ENCODE results near the gene PGAM5.
"Not testable (repeated sequence)": the region's sequence is repeated elsewhere in the genome, so short reads cannot be mapped to it uniquely, and the experiment has no call there.

Gene PGAM5

GRCh38 chr12:132689227-132689626 is 21.4 kb upstream of the PGAM5 start:
- no peak for DNase-seq

DNA sequence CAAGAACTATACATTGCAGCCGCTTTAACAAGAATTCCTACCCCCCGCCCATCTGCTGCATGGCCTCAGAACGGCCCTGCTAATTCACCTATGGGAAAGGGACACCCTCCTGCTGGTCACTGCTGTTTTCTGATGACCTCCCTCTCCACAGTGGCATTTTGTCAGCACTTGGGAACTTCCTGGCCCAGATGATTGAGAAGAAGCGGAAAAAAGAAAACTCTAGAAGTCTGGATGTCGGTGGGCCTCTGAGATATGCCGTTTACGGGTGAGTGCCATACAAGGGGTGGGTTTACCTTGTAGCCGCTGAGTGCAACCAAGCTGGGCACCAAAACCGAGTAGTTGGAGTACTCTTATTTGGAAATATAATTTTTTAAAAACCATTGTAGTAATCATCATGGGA is 20.5 kb upstream of the PGAM5 start:
- DNase-seq = no peak

- DNase-seq = not testable (repeated sequence)
Measured at GRCh38 chr12:132692030-132692429, 18.6 kb upstream of the PGAM5 start.

- DNase-seq = not testable (repeated sequence)
Measured at GRCh38 chr12:132694888-132695287, 15.8 kb upstream of the PGAM5 start.

GRCh38 chr12:132695431-132695830 is 15.2 kb upstream of the PGAM5 start:
- no peak for DNase-seq

DNA sequence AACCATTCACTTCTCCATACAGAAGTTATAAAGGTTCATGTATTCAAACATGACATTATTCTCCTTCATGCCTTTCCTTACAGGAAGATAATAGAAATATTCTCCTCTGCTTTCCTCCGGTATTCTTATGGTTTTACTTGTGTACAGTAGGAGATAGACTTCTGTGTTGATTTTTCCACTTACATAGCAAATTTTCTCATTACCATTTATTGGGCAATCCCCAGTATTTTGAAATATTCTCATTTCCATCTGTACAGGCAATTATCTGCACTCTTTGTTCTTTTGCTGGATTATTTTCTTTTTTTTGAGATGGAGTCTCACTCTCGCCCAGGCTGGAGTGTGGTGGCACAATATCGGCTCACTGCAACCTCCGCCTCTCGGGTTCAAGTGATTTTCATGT is 12.3 kb upstream of the PGAM5 start:
- DNase-seq = no peak

DNA sequence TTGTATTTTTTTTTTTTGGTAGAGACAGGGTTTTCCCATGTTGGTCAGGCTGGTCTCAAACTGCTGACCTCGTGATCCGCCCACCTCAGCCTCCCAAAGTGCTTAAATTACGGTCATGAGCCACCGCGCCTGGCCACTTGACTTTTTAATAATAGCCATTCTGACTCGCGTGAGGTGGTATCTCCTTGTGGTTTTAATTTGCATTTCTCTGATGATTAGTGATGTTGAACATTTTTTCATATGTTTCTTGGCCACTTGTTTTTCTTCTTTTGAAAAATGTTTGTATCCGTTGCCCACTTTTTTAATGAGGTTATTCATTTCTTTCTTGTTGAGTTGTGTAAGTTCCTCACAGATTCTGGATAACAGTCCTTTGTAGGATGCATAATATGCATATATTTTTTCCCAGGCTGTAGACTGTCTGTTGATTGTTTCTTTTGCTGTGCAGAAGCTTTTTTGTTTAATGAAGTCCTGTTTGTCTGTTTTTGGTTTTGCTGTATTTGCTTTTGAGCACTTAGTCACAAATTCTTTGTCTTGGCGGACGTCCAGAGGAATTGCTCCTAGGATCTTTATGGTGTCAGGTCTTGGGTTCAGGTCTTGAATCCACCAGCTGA is 10.3 kb upstream of the PGAM5 start:
- DNase-seq = no peak

DNA sequence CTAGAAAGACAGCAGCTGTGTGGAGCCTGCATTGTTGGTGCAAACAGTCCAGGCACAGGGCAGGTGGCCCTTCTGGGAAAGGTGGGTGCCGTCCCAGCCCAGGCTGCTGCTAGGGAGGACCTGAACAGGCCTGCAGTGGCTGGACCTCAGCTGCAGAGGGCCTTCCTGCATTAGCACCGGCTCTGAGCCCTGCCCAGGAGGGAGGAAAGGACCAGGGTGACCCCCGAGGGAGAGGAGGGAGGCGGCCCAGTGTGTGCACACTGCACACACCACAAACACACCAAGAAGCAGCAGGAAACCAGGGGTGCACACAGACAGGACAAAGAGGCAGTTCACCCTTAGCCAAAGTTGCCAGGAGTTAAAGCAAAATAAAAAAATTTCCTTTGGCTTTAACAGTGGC is 8.0 kb upstream of the PGAM5 start:
- no peak for DNase-seq

DNA sequence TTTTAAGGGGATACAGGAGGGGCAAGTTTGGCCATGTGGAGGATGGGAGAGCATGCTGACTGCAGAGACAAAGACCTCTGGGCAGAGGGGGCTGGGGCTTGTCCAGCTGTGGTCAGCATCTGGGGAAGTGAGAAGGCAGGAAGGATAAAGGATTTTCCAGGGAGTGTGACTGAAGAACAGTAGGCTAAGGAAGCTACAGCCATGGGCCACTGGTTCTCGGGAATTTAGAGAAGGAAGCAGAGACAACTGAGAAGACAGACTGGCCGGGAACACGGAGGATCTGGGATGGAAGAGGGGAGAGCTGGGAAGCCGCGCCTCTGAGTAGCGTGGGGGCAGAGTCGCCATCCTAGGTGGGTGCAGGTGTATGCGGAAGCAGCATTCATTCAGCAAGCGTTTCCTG is 7.0 kb upstream of the PGAM5 start:
- DNase-seq = no peak

DNA sequence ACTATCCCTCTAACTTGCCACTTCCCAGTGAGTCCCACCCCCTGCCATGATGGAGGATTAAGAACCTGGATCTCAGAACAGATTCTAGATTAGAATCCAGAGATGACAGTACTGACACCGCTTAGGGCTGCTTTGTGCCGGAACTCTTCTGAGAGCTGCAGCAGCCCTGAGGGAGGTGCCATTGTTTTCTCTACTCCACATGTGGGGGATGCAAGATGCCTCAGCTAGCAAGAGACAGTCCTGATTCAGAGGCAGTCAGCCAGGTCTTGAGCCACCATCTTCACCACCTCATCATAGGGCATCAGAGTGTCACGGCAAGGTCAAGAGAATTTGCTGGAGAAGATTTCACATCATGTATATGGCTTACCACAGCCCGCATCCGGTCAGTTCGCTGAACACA is 3.4 kb upstream of the PGAM5 start:
- no peak for DNase-seq

DNA sequence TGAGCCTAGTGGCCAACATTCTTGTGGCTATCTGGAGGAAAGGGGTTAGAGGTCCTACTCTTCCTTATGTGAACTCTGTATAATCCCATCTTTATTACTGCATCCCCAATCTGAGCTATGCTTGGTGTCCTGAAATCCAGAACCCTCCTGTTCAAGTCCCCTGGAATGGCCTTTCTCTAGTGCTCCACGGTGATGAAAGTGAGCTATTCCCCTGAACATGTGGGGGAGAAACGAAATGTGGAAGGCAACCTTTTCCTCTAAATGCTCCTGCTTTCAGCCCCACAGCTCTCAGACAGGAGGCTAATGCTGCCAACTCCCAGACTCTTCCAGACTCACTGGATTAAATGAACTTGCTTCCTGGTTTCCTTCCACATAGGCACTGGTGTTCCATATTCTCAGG is 2.5 kb upstream of the PGAM5 start:
- no peak for DNase-seq

DNA sequence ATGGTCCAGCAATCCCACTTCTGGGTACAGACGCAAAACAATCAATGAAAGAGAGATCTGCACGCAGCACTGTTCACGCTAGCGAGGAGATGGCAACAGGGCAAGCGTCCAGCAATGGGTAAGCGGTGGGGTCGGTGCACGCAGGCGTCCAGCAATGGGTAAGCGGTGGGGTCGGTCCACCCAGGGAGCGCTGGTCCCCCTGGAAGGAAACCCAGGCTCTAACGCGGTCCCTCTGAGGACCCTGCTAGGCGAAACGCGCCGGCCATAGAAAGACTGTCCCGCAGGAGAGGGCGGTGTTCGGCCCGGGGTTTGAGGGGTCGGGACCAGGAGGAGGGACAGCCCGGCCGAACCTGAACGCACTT is 618 bp upstream of the PGAM5 start:
- DNase-seq = no peak

DNA sequence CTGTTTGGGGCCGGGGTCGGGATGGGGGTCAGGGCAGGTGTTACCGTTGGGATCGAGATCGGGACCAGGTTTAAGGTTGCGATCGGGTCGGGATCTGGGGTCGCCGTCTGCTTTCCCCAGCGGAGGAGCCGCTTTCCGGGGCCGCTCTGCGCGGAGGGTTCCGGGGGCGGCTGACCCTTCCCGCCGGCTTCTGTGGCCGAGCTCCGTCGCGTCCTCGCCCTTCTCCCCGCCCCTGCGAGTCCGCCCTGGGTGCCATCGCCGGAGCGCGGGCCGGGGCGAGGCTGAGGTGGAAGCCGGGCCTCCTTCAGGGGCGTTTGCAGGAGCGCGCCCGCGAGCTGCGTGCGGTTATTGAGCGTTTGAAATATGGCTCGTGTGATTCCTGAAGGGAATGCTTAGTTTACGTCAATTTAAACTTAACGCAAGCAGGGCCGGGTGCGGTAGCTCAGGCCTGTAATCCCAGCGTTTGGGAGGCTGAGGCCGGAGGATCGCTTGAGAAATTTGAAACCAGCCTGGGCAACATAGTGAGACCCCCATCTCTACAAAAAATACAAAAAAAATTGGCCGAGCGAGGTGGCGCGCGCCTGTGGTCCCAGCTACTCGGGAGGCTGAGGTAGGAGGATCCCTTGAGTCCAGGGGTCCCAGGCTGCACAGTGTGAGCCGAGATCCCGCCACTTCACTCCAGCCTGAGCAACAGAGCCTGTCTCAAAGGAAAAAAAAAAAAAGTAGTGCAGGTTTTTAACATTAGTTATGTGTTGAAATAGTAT is 620 bp downstream of the PGAM5 start:
- no peak for DNase-seq

DNA sequence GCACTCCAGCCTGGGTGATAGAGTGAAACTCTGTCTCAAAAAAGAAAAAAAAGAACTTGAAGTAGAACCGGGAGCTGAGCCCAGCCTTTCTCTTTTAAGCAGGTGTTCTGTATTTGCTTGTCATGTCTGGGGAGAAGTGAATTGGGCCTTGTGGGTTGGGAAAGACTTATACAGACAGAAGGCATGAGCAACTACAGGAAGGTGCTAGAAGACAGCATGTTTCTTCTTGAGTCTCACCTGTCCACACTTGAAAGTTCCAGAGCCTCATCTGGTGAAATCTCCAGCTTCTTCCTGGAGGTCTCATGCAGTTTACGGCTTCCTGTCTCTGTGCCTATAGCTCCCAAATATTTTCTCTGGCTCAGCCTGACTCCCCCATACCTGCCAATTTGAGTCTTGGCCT is 2.5 kb downstream of the PGAM5 start:
- DNase-seq = no peak

- DNase-seq = no peak
Measured at GRCh38 chr12:132715874-132716273, 5.2 kb downstream of the PGAM5 start.

DNA sequence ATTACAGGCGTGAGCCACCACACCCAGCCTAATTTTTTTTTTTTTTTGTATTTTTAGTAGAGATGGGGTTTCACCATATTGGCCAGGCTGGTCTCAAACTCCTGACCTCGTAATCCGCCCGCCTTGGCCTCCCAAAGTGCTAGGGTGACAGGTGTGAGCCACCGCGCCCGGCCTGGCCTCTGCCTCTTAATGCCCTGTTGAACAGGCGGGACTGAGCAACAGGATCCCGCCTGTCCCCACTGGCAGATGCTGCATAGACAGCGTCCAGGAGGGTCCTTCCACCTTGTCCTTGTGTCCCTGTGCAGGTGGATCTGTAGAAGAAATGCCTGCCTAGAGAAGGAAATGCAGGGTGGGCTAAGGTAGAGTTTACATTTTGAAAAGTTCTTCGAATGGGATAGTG is 5.7 kb downstream of the PGAM5 start:
- DNase-seq = no peak

DNA sequence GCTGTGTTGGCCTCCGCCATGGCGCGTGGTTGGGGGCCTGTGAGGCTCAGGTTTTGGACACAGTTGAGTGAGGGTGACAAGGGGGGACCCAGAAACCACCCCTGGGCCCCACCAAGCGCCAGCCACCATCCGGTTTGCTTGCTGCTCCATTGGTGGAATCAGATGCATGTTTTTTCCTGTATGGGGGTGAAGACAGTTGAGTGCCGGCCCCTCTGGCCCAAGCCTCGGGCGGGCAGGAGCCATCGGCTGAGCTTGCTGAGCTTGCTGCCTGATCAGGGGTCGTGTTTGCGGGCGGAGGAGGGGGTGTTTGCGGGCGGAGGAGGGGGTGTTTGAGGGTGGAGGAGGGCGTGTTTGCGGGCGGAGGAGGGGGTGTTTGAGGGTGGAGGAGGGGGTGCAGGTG is 6.4 kb downstream of the PGAM5 start:
- no peak for DNase-seq

- DNase-seq = no peak
Measured at GRCh38 chr12:132717531-132718387, 7.1 kb downstream of the PGAM5 start.

DNA sequence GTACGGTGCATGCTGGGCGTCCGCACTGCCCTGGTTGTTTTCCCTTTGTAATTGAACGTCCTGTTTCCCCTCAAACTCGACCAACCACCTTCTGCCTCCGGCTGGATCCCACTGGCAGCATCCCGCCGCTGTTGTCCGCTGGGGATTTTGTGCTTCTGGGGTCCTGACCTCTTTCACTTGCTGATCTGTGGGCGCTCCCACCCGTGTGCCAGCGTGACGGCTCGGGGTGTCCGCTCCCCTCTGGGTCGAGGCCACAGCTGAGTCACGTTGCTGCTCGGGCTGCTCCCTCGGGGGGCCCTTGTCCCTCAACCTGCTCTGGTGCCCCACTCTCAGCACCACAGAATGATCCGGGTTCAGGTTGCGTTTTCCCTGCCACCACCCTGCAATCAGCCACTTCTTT is 8.0 kb downstream of the PGAM5 start:
- DNase-seq = no peak

DNA sequence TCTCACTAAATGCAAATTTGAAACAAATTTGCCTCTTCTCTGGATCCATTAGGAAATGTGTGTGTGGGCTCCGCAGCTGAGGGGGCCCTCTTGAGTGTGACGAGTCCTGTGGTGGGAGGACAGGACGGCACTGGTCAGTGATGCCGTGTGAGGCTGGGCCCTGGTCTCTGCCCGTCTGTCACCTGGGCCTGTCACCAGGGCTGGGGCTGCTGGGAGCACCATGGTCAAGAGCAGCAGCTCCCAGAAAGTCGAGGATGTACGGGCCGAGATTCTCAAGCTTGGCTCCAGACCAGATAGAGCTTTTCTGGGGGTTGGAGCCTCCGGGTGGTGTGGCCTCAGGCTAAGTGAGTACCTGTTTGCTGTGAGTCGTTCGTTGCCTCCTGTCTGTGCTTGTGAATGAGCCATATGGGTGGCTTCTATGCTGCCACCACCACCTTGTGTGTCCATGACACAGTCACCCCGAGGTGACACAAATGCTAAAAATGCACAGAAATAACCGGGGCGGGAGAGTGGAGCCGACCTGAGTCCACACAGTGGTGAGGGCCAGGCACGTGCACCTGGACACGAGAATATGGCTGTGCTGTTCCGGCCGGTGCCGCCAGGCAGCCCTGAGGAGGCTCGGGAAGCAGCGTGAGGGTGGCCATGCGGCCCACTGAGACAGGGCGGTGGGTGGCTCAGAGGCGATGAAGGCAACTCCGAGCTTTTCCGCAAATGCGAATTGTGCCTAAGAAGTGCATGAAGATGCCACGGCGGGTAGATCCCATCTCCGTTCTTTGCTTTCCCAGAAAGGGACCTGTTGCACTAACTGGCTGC is 8.7 kb downstream of the PGAM5 start:
- no peak for DNase-seq

DNA sequence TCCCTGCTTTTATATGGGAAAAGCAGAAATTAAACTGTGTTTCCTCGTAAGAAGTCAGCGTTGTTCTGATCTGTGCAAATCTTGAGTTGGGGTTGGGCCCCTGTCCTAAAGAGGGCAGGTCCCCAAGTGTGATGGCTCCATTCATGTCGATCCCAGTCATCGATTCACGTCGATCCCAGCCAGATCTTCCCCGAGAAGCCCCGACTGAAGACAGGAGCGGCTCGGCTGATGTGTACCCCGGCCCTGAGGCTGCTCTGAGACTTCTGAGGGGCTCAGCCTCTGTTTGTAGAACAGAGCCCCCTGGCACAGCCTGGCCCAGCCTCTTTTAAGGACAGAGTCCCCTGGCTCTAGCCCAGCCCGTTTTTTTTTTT is 9.3 kb downstream of the PGAM5 start:
- no peak for DNase-seq

- DNase-seq = no peak
Measured at GRCh38 chr12:132720606-132721345, 10.1 kb downstream of the PGAM5 start.
